Measurements from ENCODE around the gene C1S.

Gene C1S

DNA sequence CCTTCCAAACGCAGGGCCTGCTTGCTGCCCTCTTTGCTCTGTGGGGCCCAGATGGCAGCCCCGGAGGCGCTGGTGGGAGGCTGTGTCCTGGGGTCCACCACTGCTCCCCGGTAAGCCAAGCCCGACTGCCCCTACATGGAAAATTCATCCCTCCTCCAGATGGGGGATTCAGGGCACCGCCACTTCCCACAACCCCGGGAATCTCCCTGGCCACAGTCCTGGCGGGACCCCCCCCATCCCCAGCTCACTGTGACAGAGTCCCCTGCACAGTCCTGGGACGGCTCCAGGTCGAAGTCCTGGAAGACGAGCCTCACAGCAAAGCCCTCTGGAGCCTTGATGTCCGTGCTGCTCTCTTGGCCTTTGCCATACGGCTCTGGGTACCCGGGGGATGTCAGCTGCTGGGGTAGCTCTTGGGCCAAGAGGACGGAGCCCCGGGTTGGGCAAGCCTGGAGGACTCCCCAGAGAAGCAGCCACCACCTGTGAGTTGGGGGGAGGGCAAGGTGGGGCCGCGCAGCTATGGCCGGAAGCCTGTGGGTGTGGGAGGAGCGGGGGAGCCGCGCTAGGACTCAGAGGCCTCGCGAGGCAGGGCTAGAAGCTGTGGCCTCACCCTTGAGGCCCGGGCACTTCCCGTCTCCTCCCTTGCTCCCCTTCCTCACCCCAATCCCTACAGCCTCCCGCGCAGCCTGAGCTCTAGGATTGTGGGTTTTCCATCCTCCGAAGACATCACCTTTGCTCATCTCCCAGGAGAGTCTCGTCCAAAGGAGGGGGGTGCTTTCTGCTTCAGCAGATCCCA, 47.7 kb downstream of the C1S start:
- Mint-ChIP-seq H3K4me3 (peak overlapping the region; percentile 91), H3K36me3 (ENCODE audit: low read depth) (peaks cover 36% of the 10 kb centered on the region), H3K4me1 (ENCODE audit: low read depth) (peaks cover 32% of the 10 kb centered on the region), H3K27ac (peak overlapping the region; percentile 92), H3K27me3 (ENCODE audit: low read depth) (no peaks in the 10 kb centered on the region), H3K9me3 (peaks cover 14% of the 10 kb centered on the region)
- peak; percentile 79 for DNase-seq (ENCODE audit: low spot score)

DNA sequence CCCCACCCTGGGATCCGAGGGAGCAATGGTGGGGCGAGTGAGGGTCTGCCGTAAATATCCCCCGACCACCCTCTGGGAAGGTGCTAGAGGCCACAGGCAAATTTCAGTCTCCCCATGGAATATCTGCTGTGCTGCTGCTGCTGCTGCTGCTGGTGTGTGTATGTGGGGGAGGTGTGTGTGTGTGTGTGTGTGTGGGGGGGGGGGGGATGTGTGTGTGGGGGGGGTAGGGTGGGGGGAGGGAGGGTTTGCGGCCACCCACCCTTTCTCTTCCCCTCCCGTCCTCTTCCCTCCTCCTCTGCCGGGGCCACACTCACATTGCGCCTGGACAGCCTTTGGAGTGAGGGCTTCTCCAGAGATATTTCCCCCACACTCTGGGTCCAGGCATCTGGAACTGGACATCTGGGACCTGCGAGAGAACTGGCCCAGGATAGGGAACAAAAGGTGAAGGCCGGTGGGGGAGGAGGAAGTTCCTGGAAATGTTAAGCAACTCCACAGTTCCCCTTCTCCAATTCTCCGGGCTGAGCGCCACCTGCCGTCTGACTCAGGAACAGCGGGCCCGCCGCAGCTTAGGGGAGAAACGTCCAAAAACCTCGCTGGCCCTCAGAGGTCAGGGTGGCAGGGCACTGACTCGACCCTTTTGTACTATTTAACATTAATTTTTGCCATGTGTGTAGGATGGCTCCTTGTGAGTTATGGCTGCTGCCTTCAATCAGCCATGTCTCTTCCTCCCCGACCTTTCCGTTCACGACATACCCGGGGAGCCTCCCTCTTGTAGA, 48.5 kb downstream of the C1S start, which contains the start of gene C1RL:
Gene C1RL (minus strand): TSS at position 419 of the 776 bp plus-strand sequence. CDS start 34 bp downstream, at position 385.
- peaks cover 14% of the 10 kb centered on the region for H3K9me3 Mint-ChIP-seq
- peaks cover 33% of the 10 kb centered on the region for H3K4me1 Mint-ChIP-seq (ENCODE audit: low read depth)
- no peaks in the 10 kb centered on the region for H3K27me3 Mint-ChIP-seq (ENCODE audit: low read depth)
- peak; percentile 73 for DNase-seq (ENCODE audit: low spot score)
- H3K27ac Mint-ChIP-seq, result peak within 1 kb of the TSS; percentile 92
- H3K4me3 Mint-ChIP-seq, result peak within 1 kb of the TSS; percentile 91
- peaks cover 33% of the 10 kb centered on the region for H3K36me3 Mint-ChIP-seq (ENCODE audit: low read depth)

DNA sequence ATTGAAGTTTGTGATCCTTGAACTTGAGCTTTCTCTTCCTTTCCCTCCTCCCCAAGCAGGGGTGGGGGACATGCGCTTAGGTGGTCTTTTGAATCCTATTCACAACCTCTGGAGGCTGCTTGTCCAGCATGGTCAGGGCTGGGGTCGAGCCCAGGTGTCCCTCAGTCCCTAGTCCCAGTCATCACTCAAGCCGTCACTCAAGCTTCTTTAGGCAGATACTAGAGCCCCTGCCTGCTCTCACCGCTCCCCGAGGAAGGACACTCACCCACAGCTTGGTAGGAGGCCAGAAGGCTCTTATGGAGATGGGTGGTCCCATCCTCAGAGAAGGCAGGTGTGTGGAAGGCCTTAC, 49.0 kb downstream of the C1S start:
- Mint-ChIP-seq H3K9me3 (peaks cover 14% of the 10 kb centered on the region), H3K4me3 (peak overlapping the region; percentile 91), H3K27ac (peak overlapping the region; percentile 70), H3K27me3 (ENCODE audit: low read depth) (no peaks in the 10 kb centered on the region), H3K36me3 (ENCODE audit: low read depth) (peaks cover 31% of the 10 kb centered on the region), H3K4me1 (ENCODE audit: low read depth) (peaks cover 33% of the 10 kb centered on the region)
- DNase-seq (ENCODE audit: low spot score), result no peak

DNA sequence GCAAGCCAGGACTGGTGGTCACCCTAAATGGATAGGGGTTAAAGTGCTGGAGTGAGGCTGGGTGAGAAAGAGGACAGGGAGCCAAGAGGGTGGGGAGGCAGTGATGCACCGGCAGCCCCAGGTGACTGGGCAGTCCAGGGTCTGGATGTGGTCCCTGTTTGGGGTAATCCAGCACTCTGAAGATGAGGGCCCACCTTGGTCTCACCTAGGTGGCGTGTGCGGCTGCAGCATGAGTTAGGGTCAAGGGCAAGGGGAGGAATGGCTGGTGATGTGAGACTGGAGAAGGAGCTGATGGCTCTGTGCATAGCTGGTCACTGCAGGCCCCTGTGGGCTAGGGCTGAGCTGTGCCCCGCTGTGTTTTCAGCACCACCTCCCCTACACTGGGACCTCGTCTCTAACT, 50.1 kb downstream of the C1S start:
- no peak overlapping the region for H3K4me3 Mint-ChIP-seq
- no peak for DNase-seq (ENCODE audit: low spot score)
- no peaks in the 10 kb centered on the region for H3K27me3 Mint-ChIP-seq (ENCODE audit: low read depth)
- peaks cover 37% of the 10 kb centered on the region for H3K36me3 Mint-ChIP-seq (ENCODE audit: low read depth)
- H3K9me3 Mint-ChIP-seq, result peaks cover 12% of the 10 kb centered on the region
- H3K4me1 Mint-ChIP-seq (ENCODE audit: low read depth), result peaks cover 30% of the 10 kb centered on the region
- no peak overlapping the region for H3K27ac Mint-ChIP-seq

DNA sequence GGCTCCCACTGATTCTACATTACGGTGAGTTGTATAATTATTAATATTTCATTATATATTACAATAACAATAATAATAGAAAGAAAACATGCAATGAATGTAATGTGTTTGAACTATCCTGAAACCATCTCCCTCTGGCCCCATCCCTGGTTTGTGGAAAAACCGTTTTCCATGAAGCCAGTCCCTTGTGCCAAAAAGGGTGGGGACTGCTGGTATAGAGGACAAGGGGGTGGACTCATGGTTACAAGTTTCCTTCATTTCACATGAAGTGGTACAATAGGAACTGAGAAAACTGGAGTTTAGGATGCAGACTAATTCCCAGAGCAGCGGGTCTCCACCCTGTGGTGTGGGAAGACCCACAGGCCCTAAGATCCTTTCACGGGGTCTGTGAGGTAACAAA, 51.5 kb downstream of the C1S start:
- DNase-seq (ENCODE audit: low spot score), result no peak
- Mint-ChIP-seq H3K9me3 (no peaks in the 10 kb centered on the region), H3K36me3 (ENCODE audit: low read depth) (peaks cover 32% of the 10 kb centered on the region), H3K27me3 (ENCODE audit: low read depth) (no peaks in the 10 kb centered on the region), H3K4me1 (ENCODE audit: low read depth) (peaks cover 22% of the 10 kb centered on the region), H3K27ac (no peak overlapping the region), H3K4me3 (no peak overlapping the region)

DNA sequence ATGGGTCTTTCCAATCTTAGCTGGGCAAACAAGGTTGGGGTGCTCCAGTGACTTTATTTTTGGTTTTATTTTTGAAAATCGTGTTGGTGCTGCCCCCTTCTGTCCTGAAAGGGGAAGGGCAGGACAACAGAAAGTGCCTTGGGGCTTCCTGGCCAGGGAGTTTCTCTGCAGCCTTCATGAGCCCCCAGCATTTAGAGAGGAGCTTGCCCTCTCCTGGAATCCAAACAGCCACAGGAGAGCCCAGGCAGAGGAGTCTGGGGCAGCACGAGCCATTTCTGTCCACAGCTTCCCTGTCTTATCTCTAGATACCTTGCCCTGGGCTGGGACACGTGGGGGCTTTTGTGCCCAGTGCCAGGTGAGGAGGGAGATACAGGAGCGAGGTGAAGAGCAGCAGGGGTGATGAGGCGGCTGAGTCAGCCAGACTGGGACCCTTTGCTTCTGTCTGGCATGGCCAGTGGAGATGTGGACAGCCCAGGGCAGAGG, 52.9 kb downstream of the C1S start:
- H3K27ac Mint-ChIP-seq, result peak overlapping the region; percentile 53
- no peak overlapping the region for H3K4me3 Mint-ChIP-seq
- peak; percentile 34 for DNase-seq (ENCODE audit: low spot score)

DNA sequence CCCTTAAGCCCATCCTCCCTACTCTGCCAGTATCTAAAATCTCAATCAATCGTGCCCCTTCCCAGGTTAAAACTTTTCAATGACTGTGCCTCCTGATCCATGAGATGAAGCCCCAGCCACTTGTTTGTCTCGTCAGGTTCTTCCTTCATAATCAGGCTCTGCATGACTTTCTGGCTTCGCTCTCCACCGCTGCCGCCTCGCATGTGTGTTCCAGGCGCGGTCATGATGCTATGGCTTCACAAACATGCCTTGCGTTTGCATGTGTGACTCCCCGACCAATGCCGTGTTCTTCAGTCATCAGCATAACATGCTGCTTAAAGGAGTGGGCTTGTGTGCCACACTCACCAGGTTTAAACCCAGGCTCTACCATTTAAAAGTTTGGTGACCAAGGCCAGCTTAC, 53.5 kb downstream of the C1S start:
- Mint-ChIP-seq H3K36me3 (ENCODE audit: low read depth) (peaks cover 37% of the 10 kb centered on the region), H3K27ac (no peak overlapping the region), H3K9me3 (no peaks in the 10 kb centered on the region)

More for the DNA sequence above, 52.9 kb downstream of the C1S start:
- H3K27me3 Mint-ChIP-seq (ENCODE audit: low read depth), result no peaks in the 10 kb centered on the region
- no peaks in the 10 kb centered on the region for H3K9me3 Mint-ChIP-seq
- H3K4me1 Mint-ChIP-seq (ENCODE audit: low read depth), result peaks cover 16% of the 10 kb centered on the region
- peaks cover 33% of the 10 kb centered on the region for H3K36me3 Mint-ChIP-seq (ENCODE audit: low read depth)

DNA sequence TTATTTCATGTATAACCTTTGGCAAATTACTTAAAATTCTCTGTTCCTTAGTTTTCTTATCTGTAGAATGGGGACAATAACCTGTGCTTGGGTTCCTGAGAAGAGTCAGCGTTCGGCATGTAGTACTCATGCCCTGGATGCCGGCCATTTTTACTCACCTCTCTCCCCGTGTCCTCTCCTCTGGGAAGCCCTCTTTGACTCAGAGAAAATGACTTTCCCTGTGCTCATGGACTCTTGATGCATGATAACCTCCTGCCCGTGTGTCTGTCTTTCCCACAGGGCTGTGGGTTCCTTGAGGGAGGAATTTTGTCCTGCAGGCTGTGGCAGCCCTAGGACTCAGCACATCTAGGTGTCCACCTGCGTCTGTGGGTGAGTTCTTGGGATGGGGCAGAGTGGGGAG, 54.3 kb downstream of the C1S start:
- H3K4me3 Mint-ChIP-seq, result no peak overlapping the region
- H3K4me1 Mint-ChIP-seq (ENCODE audit: low read depth), result peaks cover 11% of the 10 kb centered on the region
- no peaks in the 10 kb centered on the region for H3K9me3 Mint-ChIP-seq
- no peaks in the 10 kb centered on the region for H3K27me3 Mint-ChIP-seq (ENCODE audit: low read depth)
- peaks cover 37% of the 10 kb centered on the region for H3K36me3 Mint-ChIP-seq (ENCODE audit: low read depth)
- DNase-seq (ENCODE audit: low spot score), result no peak
- no peak overlapping the region for H3K27ac Mint-ChIP-seq

More for the DNA sequence above, 53.5 kb downstream of the C1S start:
- Mint-ChIP-seq H3K4me1 (ENCODE audit: low read depth) (peaks cover 18% of the 10 kb centered on the region), H3K27me3 (ENCODE audit: low read depth) (no peaks in the 10 kb centered on the region), H3K4me3 (no peak overlapping the region)
- no peak for DNase-seq (ENCODE audit: low spot score)

DNA sequence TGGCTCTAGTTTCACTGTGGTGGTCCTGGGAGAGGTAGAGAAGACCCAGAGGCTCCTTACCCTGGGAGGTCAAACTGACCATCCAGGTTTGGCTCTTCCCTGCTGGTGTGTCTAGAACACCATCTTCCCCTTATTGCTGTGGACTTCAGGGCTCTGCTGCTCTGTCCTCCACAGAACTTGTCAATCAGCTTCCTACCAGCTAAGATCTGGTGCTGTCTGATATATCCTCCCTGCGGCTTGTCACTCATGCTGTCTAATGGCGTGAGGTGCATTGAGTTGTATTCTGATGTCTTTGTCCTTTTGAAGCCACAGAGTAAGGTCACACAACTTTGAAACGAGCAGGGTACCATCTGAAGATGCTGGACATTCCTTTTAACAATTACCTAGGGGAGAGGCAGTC, 55.7 kb downstream of the C1S start:
- Mint-ChIP-seq H3K4me1 (ENCODE audit: low read depth) (peaks cover 7% of the 10 kb centered on the region), H3K36me3 (ENCODE audit: low read depth) (peaks cover 38% of the 10 kb centered on the region), H3K4me3 (no peak overlapping the region), H3K27ac (no peak overlapping the region), H3K9me3 (no peaks in the 10 kb centered on the region), H3K27me3 (ENCODE audit: low read depth) (no peaks in the 10 kb centered on the region)
- DNase-seq (ENCODE audit: low spot score), result no peak

DNA sequence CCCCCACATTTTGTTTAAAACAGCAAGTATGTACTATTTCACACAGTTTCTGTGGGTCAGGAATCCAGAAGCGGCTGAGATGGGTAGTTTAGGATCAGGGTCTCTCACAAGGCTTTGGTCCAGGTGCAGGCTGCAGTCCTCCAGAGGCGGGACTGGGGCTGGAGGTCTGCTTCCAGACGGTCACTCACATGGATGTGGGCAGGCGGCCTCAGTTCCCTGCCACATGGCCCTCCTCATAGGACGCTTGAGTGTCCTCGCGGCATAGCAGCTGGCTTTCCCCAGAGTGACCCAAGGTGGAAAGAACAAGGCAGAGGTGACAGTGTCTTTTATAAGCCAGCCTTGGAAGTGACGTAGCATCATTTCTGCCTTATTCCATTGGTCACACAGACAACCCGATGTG, 56.4 kb downstream of the C1S start:
- Mint-ChIP-seq H3K27ac (no peak overlapping the region), H3K4me3 (no peak overlapping the region), H3K27me3 (ENCODE audit: low read depth) (no peaks in the 10 kb centered on the region), H3K36me3 (ENCODE audit: low read depth) (peaks cover 40% of the 10 kb centered on the region), H3K4me1 (ENCODE audit: low read depth) (peaks cover 7% of the 10 kb centered on the region), H3K9me3 (no peaks in the 10 kb centered on the region)
- DNase-seq (ENCODE audit: low spot score), result no peak

DNA sequence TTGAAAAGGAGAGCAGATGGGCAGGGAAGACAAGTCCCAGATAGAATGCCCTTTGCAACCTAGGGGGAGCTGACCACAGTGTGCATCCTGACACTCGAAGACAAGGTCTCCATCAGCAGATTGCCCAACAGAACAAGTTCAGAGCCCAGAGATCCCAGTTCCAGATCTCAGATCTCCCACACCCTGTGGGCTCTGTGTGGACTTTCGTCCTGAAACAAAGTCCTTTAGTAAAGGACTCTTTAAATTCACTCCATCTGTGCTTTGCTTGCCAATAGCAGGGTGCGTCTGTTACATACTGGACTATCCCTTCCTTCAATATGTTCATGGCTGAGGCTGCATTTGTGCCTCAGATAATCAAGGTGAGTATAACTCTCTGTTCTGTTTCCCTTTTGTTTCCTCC, 57.2 kb downstream of the C1S start:
- H3K4me3 Mint-ChIP-seq, result no peak overlapping the region
- DNase-seq (ENCODE audit: low spot score), result no peak
- H3K4me1 Mint-ChIP-seq (ENCODE audit: low read depth), result peaks cover 7% of the 10 kb centered on the region
- H3K9me3 Mint-ChIP-seq, result no peaks in the 10 kb centered on the region
- H3K36me3 Mint-ChIP-seq (ENCODE audit: low read depth), result peaks cover 40% of the 10 kb centered on the region
- no peaks in the 10 kb centered on the region for H3K27me3 Mint-ChIP-seq (ENCODE audit: low read depth)
- no peak overlapping the region for H3K27ac Mint-ChIP-seq

DNA sequence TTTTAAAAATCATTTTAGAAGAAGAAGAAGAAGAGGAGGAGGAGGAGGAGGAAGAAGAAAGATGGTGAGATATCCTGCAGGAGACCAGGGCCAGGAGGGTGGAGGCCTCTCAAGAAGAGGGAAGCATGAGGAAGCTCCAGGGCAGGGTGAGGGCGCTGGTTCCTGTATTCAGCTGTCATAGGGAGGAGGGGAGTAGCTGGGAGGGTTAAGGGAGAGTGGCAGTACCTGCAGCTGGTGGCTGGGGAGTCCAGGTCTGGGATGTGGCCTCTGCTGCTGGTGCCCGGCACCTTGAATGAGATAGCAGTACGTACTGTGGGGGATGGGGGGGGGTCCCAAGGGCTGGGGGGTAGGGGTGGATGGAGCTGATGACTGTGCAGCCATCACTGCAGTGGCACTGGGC, 58.4 kb downstream of the C1S start:
- Mint-ChIP-seq H3K9me3 (no peaks in the 10 kb centered on the region), H3K27me3 (ENCODE audit: low read depth) (no peaks in the 10 kb centered on the region), H3K36me3 (ENCODE audit: low read depth) (peaks cover 37% of the 10 kb centered on the region), H3K27ac (no peak overlapping the region), H3K4me3 (no peak overlapping the region), H3K4me1 (ENCODE audit: low read depth) (peaks cover 2% of the 10 kb centered on the region)
- DNase-seq (ENCODE audit: low spot score), result no peak

DNA sequence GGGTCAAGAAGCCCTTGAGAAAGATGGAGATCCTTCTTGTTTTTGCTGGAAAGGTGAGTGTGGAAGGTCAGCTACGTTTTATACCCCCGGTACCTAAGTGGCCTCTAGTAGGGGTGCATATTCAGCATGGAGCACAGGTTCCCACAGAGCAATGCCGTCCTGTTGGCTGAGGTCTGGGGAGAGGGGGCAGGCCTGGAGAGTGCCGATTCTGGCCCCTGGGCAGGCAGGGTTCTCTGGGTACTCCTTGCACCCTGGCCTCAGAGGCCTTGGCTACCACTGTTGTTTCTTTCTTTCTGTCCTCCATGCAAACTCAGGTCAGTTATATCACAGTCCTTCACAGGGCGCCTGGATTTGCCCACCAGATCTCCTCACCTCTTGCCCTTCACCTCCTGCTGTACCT, 59.6 kb downstream of the C1S start:
- no peaks in the 10 kb centered on the region for H3K9me3 Mint-ChIP-seq
- H3K4me1 Mint-ChIP-seq (ENCODE audit: low read depth), result peaks cover 2% of the 10 kb centered on the region
- H3K36me3 Mint-ChIP-seq (ENCODE audit: low read depth), result peaks cover 32% of the 10 kb centered on the region
- no peak overlapping the region for H3K27ac Mint-ChIP-seq
- no peak overlapping the region for H3K4me3 Mint-ChIP-seq
- no peaks in the 10 kb centered on the region for H3K27me3 Mint-ChIP-seq (ENCODE audit: low read depth)
- DNase-seq (ENCODE audit: low spot score), result no peak
